Stomach smooth muscle (tissue), 2 donors: ENCODE data around the gene GRIK4.

Experiments used
- H3K27ac ChIP-seq: one replicate; pipeline ENCODE4 v1.7.0; 2013; ENCODE audit warnings: mild to moderate bottlenecking, low read length, inconsistent platforms
- H3K27me3 ChIP-seq, 2 donors: one replicate each; pipeline ENCODE4 v1.7.0; 2013; ENCODE audit warnings: low read length in 2 of 2; ENCODE audit not compliant: insufficient read depth in 2 of 2, control insufficient read depth in 1 of 2
- H3K36me3 ChIP-seq, 2 donors: one replicate each; pipeline ENCODE4 v1.7.0; 2013; ENCODE audit warnings: low read length in 2 of 2; ENCODE audit not compliant: control insufficient read depth in 2 of 2, insufficient read depth in 2 of 2
- H3K4me1 ChIP-seq: one replicate; pipeline ENCODE4 v1.7.0; 2013; ENCODE audit warnings: low read length; ENCODE audit not compliant: control insufficient read depth, insufficient read depth
- H3K4me3 ChIP-seq, 2 donors: one replicate each; pipeline ENCODE4 v1.7.0; 2013; ENCODE audit warnings: low read length in 2 of 2
- H3K9ac ChIP-seq, 2 donors: one replicate each; pipeline ENCODE4 v1.7.0; 2013; ENCODE audit warnings: low read length in 2 of 2, mild to moderate bottlenecking in 1 of 2
- H3K9me3 ChIP-seq, 2 donors: one replicate each; pipeline ENCODE4 v1.7.0; 2013; ENCODE audit warnings: low read length in 2 of 2; ENCODE audit not compliant: control insufficient read depth in 2 of 2
- donor health status: healthy.
- donor health status: Pancreatic carcinoma.

Gene GRIK4

DNA sequence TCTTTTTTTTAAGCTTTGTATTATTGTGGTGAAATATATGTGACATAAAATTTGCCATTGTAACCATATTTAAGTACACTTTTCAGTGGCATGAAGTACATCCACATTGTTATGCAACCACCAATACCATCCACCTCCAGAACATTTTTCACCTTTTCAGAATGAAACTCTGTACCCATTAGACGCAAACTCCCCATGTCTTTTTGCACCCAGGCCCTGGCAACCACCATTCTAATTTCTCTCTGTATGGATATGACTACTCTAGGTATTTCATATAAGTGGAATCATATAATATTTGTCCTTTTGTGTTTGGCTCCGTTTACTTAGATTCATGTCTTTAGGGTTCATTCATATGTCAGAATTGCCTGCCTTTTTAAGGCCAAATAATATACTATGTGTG, 329.5 kb downstream of the GRIK4 start:
- no peaks in the 10 kb centered on the region for H3K36me3 ChIP-seq
- H3K9ac ChIP-seq: no peak overlapping the region
- H3K27ac ChIP-seq: no peak overlapping the region
- H3K4me3 ChIP-seq: no peak overlapping the region
- H3K9me3 ChIP-seq: no peaks in the 10 kb centered on the region
- no peaks in the 10 kb centered on the region for H3K4me1 ChIP-seq
- no peaks in the 10 kb centered on the region for H3K27me3 ChIP-seq

DNA sequence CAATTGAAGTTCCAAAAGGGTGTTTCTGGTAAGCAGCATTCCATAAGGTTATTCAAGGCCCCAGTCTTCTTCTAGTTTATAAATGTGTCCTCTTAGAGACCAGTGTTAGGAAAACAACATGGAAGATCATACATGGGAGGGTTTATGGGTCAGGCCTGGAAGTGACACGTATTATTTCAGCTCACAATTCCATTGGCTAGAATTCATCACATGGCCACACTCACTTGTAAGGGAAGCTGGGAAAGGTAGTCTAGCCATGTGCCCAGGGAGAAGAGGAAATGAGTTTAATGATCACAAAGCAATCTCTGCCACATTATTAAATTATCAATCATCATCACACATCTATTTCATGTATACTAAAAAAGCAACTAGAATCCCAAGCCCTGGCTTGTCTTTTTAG, 330.6 kb downstream of the GRIK4 start:
- no peaks in the 10 kb centered on the region for H3K36me3 ChIP-seq

DNA sequence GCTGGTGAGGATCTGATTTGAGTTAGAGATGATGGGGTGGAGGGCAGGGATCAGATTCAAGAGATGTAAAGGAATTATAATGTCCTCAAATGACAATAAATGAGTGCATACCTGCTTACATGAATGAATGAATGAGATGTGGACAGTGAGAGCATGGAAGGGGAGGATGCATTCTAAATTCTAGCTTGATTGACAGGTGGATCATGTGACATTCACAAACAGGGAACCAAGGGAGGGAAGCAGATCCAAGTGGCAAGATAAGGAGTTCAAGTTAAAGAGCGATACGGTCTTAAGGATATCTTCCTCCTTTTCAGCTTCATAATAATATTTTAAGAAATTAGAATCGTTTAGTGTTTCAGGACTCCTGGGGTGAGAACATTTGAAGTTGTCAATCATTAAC, 341.9 kb downstream of the GRIK4 start:
- Histone ChIP-seq H3K27me3 (no peaks in the 10 kb centered on the region), H3K9me3 (no peaks in the 10 kb centered on the region), H3K4me1 (no peaks in the 10 kb centered on the region), H3K9ac (no peak overlapping the region), H3K36me3 (no peaks in the 10 kb centered on the region), H3K4me3 (no peak overlapping the region), H3K27ac (no peak overlapping the region)

More for the DNA sequence above, 330.6 kb downstream of the GRIK4 start:
- no peaks in the 10 kb centered on the region for H3K4me1 ChIP-seq
- H3K27ac ChIP-seq: no peak overlapping the region
- no peak overlapping the region for H3K9ac ChIP-seq
- H3K4me3 ChIP-seq: no peak overlapping the region
- no peaks in the 10 kb centered on the region for H3K27me3 ChIP-seq
- no peaks in the 10 kb centered on the region for H3K9me3 ChIP-seq

DNA sequence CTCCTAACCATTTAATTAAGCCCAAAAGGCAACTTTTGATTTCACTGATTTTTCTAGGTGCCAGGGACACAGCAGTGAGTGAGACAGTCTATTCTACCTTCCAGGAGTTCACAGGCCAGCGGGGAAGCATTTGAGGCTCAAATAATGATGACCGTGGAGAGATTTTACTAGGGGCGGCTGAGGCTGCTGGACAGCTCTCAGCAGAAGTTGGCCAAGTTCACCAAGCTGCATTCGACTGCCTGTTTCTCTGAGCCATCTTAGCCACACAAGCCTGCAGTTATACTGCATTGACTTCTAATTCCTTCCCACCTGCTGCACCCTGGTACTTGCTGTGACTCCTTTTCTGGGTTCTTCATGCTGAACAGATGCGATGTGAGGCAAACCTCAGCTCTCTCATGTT, 343.4 kb downstream of the GRIK4 start:
- H3K27me3 ChIP-seq: no peaks in the 10 kb centered on the region
- no peak overlapping the region for H3K4me3 ChIP-seq
- no peaks in the 10 kb centered on the region for H3K9me3 ChIP-seq
- no peaks in the 10 kb centered on the region for H3K36me3 ChIP-seq
- H3K27ac ChIP-seq: no peak overlapping the region
- H3K9ac ChIP-seq: no peak overlapping the region
- H3K4me1 ChIP-seq: no peaks in the 10 kb centered on the region

DNA sequence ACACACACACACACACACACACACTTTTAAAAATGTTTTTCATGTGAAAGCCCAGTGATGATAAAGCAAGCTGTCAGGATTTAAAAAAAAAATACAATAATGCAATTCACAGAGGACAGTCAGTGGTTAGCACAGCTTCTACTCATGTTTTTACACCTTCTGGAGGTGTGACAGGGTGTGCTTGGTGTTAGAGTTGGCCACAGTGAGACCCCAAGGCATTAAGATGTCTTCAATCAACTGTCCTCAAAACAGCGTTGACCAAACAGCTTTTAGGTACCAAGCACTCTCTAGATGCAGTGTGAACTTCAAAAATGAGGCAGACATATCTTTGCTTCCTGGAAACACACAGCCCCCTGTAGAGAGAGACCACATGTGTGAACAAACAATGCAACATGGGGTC, 346.0 kb downstream of the GRIK4 start:
- H3K27ac ChIP-seq: no peak overlapping the region
- H3K4me1 ChIP-seq: no peaks in the 10 kb centered on the region
- H3K27me3 ChIP-seq: peaks cover 0 to 1% of the 10 kb centered on the region in 2 donors
- H3K36me3 ChIP-seq: no peaks in the 10 kb centered on the region
- H3K9me3 ChIP-seq: no peaks in the 10 kb centered on the region
- no peak overlapping the region for H3K9ac ChIP-seq
- no peak overlapping the region for H3K4me3 ChIP-seq

DNA sequence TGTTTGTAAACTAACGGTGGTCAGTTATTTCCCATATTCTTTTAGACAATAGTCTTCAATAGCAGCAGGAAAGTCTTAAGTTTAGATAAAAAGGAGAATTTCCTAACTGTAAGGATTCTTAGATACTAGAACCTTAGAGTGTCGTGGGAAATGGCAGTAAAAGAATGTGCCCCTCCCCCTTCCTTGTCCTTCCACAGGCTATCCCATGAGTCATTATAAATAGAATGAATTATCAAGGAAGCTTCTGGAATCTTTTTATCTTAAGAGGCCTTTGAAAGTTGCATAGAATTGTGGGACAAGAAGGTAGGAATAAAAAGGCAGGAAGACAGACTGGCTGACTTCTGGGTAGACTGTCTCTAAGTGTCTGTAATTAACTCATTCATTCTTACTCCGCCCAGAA, 347.2 kb downstream of the GRIK4 start:
- Histone ChIP-seq H3K4me3 (no peak overlapping the region), H3K9me3 (no peaks in the 10 kb centered on the region), H3K27ac (no peak overlapping the region), H3K27me3 (peaks cover 0 to 2% of the 10 kb centered on the region in 2 donors), H3K36me3 (no peaks in the 10 kb centered on the region), H3K9ac (no peak overlapping the region), H3K4me1 (no peaks in the 10 kb centered on the region)

DNA sequence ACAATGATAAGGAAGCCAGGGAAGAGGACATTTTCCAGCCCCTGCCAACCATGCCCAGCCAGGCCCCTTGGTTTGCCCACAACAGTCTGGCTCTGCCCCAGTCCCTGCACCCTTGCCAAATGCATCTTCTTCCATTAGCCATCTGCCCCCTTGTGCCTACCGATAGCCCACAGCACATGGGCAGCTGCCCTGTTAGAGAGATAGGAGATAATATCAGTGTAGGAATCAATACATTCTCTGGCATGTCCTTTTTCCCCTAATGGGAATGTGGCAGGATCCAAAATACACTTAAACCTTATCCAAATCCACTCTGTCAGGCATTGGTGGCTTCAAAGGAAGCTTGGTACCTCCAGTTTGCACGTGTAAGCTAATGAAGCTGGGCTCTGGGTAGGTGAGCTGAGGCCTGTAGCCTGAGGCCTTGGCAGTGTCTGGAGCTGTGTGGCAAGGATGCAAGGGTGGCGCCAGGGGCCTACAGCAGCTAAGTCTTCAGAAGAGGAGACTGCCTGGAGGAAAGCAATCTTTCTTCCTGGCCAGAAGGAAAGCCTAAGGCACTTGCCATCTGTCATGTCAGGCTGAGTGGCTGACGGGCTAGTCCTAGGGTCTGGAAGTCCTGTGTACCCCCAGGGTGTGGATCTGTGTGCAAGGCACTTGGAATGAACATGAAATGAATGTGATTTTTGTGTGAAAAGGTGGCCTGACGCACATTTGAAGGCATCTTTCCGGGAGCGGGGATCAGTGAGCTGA, 348.2 kb downstream of the GRIK4 start:
- Histone ChIP-seq H3K4me1 (no peaks in the 10 kb centered on the region), H3K27ac (no peak overlapping the region), H3K36me3 (no peaks in the 10 kb centered on the region), H3K27me3 (peaks cover 0 to 2% of the 10 kb centered on the region in 2 donors), H3K9me3 (no peaks in the 10 kb centered on the region), H3K9ac (no peak overlapping the region), H3K4me3 (no peak overlapping the region)

DNA sequence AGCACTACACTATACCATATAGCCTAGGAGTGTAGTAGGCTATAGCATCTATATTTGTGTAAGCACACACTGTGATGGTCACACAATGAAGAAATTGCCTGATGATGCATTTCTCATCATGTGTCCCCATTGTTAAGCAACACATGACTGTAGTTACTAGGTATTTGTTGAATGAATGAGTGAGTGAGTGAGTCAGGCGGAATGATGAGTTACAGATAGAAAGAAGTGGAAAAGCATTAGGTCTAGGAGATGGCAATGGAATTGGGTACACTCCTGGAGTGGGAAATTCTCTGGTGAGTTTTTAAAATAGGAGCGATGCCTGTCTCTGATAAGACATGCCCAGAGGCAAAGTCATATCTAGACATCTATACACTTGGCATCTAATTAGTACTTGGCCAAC, 351.8 kb downstream of the GRIK4 start:
- H3K4me3 ChIP-seq: no peak overlapping the region
- H3K27me3 ChIP-seq: peaks cover 0 to 7% of the 10 kb centered on the region in 2 donors
- H3K4me1 ChIP-seq: no peaks in the 10 kb centered on the region
- no peak overlapping the region for H3K27ac ChIP-seq
- no peak overlapping the region for H3K9ac ChIP-seq
- no peaks in the 10 kb centered on the region for H3K36me3 ChIP-seq
- H3K9me3 ChIP-seq: no peaks in the 10 kb centered on the region

DNA sequence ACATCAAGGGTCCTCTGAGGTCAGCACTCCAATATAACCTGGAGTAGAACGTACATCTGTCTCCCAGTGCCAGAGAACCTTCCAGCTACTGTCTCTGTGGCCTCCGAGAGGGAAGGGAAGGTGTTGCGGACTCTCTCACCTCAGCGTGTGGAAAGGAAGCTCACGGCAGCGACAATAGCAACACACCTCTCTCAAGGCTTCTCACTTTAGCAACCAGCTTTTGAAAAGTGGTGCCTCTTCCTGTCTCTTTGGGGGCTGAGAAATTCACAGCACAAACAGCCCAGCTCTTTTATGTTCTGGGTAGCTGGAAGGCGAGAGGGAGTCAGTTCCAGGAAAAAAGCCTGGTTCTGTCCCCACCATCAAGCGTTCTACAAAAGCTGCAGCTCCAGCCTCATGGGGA, 355.5 kb downstream of the GRIK4 start:
- Histone ChIP-seq H3K27ac (no peak overlapping the region), H3K9me3 (no peaks in the 10 kb centered on the region), H3K9ac (no peak overlapping the region), H3K36me3 (no peaks in the 10 kb centered on the region), H3K4me1 (no peaks in the 10 kb centered on the region), H3K4me3 (no peak overlapping the region), H3K27me3 (peaks cover 0 to 9% of the 10 kb centered on the region in 2 donors)

DNA sequence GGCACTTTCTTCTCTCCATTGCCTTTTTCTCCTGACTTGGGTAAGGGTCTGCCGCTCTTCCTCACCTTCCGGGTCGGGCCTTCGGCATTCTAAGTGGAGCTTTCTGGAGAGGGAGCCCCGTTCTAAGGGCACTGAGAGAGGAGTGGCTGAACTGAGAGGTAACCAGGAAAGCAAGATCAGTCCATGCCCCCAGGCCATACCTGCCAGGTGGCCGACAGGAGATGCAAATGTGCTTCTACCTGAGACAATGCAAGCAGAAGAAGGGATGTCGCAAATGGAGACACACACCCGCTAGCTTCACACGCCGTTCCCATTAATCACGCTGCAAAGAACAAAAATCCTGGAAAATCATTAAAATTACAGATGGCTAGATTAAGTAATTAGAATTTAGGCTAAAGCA, 356.0 kb downstream of the GRIK4 start:
- H3K9ac ChIP-seq: no peak overlapping the region
- no peaks in the 10 kb centered on the region for H3K4me1 ChIP-seq
- peaks cover 0 to 8% of the 10 kb centered on the region in 2 donors for H3K27me3 ChIP-seq
- H3K36me3 ChIP-seq: no peaks in the 10 kb centered on the region
- no peaks in the 10 kb centered on the region for H3K9me3 ChIP-seq
- H3K4me3 ChIP-seq: no peak overlapping the region
- no peak overlapping the region for H3K27ac ChIP-seq

DNA sequence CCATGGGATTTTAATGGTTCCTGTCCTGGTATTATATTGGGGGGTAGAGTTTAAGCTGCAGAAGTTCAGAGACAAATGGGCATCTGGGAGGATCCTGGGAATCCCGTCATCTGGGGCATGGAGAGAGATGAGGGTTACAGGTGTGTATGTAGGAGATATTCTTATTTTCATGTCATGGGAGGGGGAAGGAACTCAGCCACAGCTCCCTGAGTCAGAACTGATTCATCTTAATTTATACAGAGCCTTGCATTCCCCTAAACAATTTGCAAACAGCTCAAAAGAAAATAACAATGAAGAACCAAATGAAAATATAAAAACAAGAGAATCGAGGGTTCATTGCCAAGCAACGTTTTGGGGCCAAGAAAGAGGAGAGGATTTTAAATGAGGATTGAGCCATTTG, 356.4 kb downstream of the GRIK4 start:
- Histone ChIP-seq H3K36me3 (no peaks in the 10 kb centered on the region), H3K9ac (no peak overlapping the region), H3K27ac (no peak overlapping the region), H3K9me3 (no peaks in the 10 kb centered on the region), H3K27me3 (peaks cover 0 to 8% of the 10 kb centered on the region in 2 donors), H3K4me3 (no peak overlapping the region), H3K4me1 (no peaks in the 10 kb centered on the region)
